HEK293T (cell line): ENCODE data around the gene SLC41A3.

Source experiments
- ARNT ChIP-seq: fragments of 450-650 bp; IDR thresholded peaks from 2 replicates; pipeline ENCODE4 v1.6.1; 2017; ENCODE audit warnings: mild to moderate bottlenecking
- BHLHE40 ChIP-seq: fragments of 450-650 bp; IDR thresholded peaks from 2 replicates; pipeline ENCODE4 v1.6.1; 2016; ENCODE audit warnings: mild to moderate bottlenecking, moderate library complexity, borderline replicate concordance
- ELF4 ChIP-seq: fragments of 450-650 bp; IDR thresholded peaks from 2 replicates; pipeline ENCODE4 v1.6.1; 2017; ENCODE audit warnings: antibody characterized with exemption
- FOXM1 ChIP-seq: fragments of 450-650 bp; IDR thresholded peaks from 2 replicates; pipeline ENCODE4 v1.6.1; 2017; ENCODE audit warnings: mild to moderate bottlenecking, borderline replicate concordance
- L3MBTL2 ChIP-seq: fragments of 450-650 bp; conservative IDR thresholded peaks from 2 replicates; pipeline ENCODE4 v1.6.1; 2016; ENCODE audit warnings: mild to moderate bottlenecking
- NFRKB ChIP-seq: fragments of 450-650 bp; IDR thresholded peaks from 2 replicates; pipeline ENCODE4 v1.6.1; 2016; ENCODE audit warnings: mild to moderate bottlenecking, moderate library complexity
- SP1 ChIP-seq: fragments of 450-650 bp; IDR thresholded peaks from 2 replicates; pipeline ENCODE4 v1.6.1; 2017
- SUZ12 ChIP-seq: fragments of 450-650 bp; IDR thresholded peaks from 2 replicates; pipeline ENCODE4 v1.6.1; 2016; ENCODE audit warnings: mild to moderate bottlenecking
- ZNF384 ChIP-seq: fragments of 450-650 bp; IDR thresholded peaks from 2 replicates; pipeline ENCODE4 v1.6.1; 2016
- TF ChIP-seq, protein P1 (sequence below): fragments of 450-650 bp; IDR thresholded peaks from 2 replicates; pipeline ENCODE4 v1.6.1; 2016

DNA sequence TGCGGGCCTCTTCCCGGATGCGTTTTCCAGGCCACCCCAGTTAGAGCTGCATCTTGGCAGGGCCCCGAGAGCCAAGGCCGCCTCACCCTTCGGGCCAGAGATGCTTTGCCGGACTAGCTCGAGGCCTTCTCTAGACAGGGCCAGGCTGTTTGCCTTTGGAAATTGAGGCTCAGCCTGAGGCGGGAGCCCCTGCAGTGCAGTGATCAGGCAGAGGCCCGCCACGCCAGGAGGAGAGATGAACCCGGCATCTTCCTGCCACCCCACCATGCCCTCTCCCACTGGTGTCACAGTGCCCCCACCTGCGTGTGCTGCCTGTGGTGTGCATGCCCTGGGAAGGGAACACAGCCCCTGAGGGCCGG is 123.9 kb downstream of the SLC41A3 start:
- TF ChIP-seq BHLHE40: no peak
- TF ChIP-seq ARNT: no peak
- TF ChIP-seq NFRKB: no peak
- no peak for TF ChIP-seq L3MBTL2
- TF ChIP-seq, protein P1, sequence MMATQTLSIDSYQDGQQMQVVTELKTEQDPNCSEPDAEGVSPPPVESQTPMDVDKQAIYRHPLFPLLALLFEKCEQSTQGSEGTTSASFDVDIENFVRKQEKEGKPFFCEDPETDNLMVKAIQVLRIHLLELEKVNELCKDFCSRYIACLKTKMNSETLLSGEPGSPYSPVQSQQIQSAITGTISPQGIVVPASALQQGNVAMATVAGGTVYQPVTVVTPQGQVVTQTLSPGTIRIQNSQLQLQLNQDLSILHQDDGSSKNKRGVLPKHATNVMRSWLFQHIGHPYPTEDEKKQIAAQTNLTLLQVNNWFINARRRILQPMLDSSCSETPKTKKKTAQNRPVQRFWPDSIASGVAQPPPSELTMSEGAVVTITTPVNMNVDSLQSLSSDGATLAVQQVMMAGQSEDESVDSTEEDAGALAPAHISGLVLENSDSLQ: no peak
- no peak for TF ChIP-seq SP1
- TF ChIP-seq SUZ12: no peak
- TF ChIP-seq ELF4: no peak
- TF ChIP-seq FOXM1: no peak
- TF ChIP-seq ZNF384: no peak
